PFSK-1 (cell line): Measurements from ENCODE around the gene MBTPS1.

Experiments used
- FOXP2 ChIP-seq: optimal IDR thresholded peaks from 2 replicates; pipeline ENCODE3; 2011; ENCODE audit warnings: borderline replicate concordance, control low read depth, inconsistent platforms; ENCODE audit not compliant: insufficient read depth; ENCODE audit errors: extremely low read length, extremely low read depth
- POLR2AphosphoS5 ChIP-seq: IDR thresholded peaks from 2 replicates; pipeline ENCODE4 v1.6.1; 2012; ENCODE audit warnings: low read depth, mild to moderate bottlenecking, control low read depth, low read length, moderate library complexity
- REST ChIP-seq, 2 experiments: IDR thresholded peaks; 2 replicates each; pipeline versions ENCODE4 v1.6.1 to v1.8.0; 2011 to 2012; ENCODE audit warnings: low read depth in 2 of 2, low read length in 2 of 2, control low read depth in 1 of 2, inconsistent platforms in 1 of 2, mild to moderate bottlenecking in 1 of 2, moderate library complexity in 1 of 2; ENCODE audit not compliant: insufficient read depth in 1 of 2
- SIN3A ChIP-seq: IDR thresholded peaks from 2 replicates; pipeline ENCODE4 v1.6.1; 2012; ENCODE audit warnings: mild to moderate bottlenecking, low read length, moderate library complexity, borderline replicate concordance; ENCODE audit not compliant: insufficient read depth
- TAF1 ChIP-seq: IDR thresholded peaks from 2 replicates; pipeline ENCODE4 v1.6.1; 2012; ENCODE audit warnings: low read length, control low read depth, borderline replicate concordance; ENCODE audit not compliant: insufficient read depth

Gene MBTPS1

GRCh38 chr16:84026606-84027005, 90.1 kb downstream of the MBTPS1 start:
- TF ChIP-seq POLR2AphosphoS5 (no peak), FOXP2 (no peak), SIN3A (no peak), TAF1 (no peak), REST (IDR thresholded peaks at IDR 0.05; ENCODE audit: insufficient read depth in 1 of 2, low read depth in 2 of 2, low read length in 2 of 2) (no peak)

- no peak for TF ChIP-seq REST (IDR thresholded peaks at IDR 0.05; ENCODE audit: insufficient read depth in 1 of 2, low read depth in 2 of 2, low read length in 2 of 2)
- no peak for TF ChIP-seq POLR2AphosphoS5
- TF ChIP-seq FOXP2 = no peak
- TF ChIP-seq SIN3A = no peak
- TF ChIP-seq TAF1 = no peak
Observed at GRCh38 chr16:84024854-84025253, 91.9 kb downstream of the MBTPS1 start.

- TF ChIP-seq SIN3A = no peak
- no peak for TF ChIP-seq REST (IDR thresholded peaks at IDR 0.05; ENCODE audit: insufficient read depth in 1 of 2, low read depth in 2 of 2, low read length in 2 of 2)
- no peak for TF ChIP-seq POLR2AphosphoS5
- no peak for TF ChIP-seq TAF1
Observed at GRCh38 chr16:84022644-84023043, 94.1 kb downstream of the MBTPS1 start.

GRCh38 chr16:84021488-84021887, 95.3 kb downstream of the MBTPS1 start:
- TF ChIP-seq REST (IDR thresholded peaks at IDR 0.05; ENCODE audit: insufficient read depth in 1 of 2, low read depth in 2 of 2, low read length in 2 of 2) = no peak
- no peak for TF ChIP-seq FOXP2
- TF ChIP-seq TAF1 = no peak
- no peak for TF ChIP-seq SIN3A
- TF ChIP-seq POLR2AphosphoS5 = no peak

GRCh38 chr16:84020353-84020752, 96.4 kb downstream of the MBTPS1 start:
- TF ChIP-seq FOXP2 (no peak), REST (IDR thresholded peaks at IDR 0.05; ENCODE audit: insufficient read depth in 1 of 2, low read depth in 2 of 2, low read length in 2 of 2) (no peak), POLR2AphosphoS5 (no peak), SIN3A (no peak), TAF1 (no peak)
